Rectal smooth muscle tissue (tissue), 1 donor: Measurements from ENCODE around the gene UBE2Q1.
A peak's percentile ranks its signal among the peaks of the same experiment; 100 is the strongest.

Source experiments
- H3K27ac ChIP-seq: one replicate; pipeline ENCODE4 v1.7.0; 2013; ENCODE audit warnings: low read depth, low read length, inconsistent platforms
- H3K27me3 ChIP-seq: one replicate; pipeline ENCODE4 v1.7.0; 2013; ENCODE audit warnings: low read length; ENCODE audit not compliant: control insufficient read depth, insufficient read depth
- H3K36me3 ChIP-seq: one replicate; pipeline ENCODE4 v1.7.0; 2013; ENCODE audit warnings: low read length; ENCODE audit not compliant: control insufficient read depth, insufficient read depth
- H3K4me1 ChIP-seq: one replicate; pipeline ENCODE4 v1.7.0; 2013; ENCODE audit warnings: low read length; ENCODE audit not compliant: control insufficient read depth, insufficient read depth
- H3K4me3 ChIP-seq: one replicate; pipeline ENCODE4 v1.7.0; 2013; ENCODE audit warnings: low read length
- H3K9ac ChIP-seq: one replicate; pipeline ENCODE4 v1.7.0; 2013; ENCODE audit warnings: low read length

The UBE2Q1 gene

DNA sequence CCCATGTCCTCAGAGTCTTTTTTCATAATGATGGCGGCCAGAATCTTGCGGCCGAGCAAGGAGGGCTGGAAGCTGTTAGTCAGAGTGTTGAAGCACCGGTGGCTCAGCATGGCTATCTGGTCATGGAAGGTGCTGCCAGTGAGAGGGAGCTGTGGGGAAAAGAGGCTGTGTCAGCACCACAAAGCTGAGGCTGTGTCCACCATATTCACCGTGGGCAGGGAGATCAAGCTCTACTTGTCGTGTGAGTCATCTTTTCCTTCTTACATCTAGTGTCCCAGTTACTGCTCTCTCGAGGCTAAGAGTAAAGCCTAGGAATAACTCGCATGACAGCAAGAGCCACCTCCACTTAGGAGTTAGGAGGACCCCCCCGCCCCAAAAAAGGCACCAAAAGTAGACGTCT lies 31.3 kb upstream of the UBE2Q1 start:
- Histone ChIP-seq H3K36me3 (peaks cover 73% of the 10 kb centered on the region), H3K27ac (no peak overlapping the region), H3K9ac (no peak overlapping the region), H3K4me3 (no peak overlapping the region), H3K27me3 (no peaks in the 10 kb centered on the region), H3K4me1 (no peaks in the 10 kb centered on the region)

DNA sequence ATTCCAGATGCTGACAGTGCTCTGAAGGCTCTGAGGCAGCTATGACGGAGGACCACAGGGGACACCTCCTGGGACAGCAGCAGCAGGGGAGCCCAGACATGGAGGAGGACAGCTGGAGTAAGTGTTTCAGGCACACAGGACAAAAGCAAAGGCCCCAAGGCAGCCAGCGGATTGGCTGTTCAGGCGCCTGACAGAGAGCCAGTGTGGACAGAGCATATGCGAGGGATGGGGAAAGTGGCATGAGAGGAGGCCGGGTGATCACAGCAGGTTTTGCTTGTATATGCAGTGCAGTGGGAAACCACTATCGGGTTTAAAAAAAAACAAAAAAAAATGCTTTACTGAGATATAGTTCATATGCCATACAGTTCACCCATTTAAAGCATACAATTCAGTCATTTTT lies 28.2 kb upstream of the UBE2Q1 start:
- peaks cover 87% of the 10 kb centered on the region for H3K36me3 ChIP-seq
- no peaks in the 10 kb centered on the region for H3K27me3 ChIP-seq
- H3K9ac ChIP-seq: no peak overlapping the region
- H3K27ac ChIP-seq: no peak overlapping the region
- no peak overlapping the region for H3K4me3 ChIP-seq
- peaks cover 10% of the 10 kb centered on the region for H3K4me1 ChIP-seq

DNA sequence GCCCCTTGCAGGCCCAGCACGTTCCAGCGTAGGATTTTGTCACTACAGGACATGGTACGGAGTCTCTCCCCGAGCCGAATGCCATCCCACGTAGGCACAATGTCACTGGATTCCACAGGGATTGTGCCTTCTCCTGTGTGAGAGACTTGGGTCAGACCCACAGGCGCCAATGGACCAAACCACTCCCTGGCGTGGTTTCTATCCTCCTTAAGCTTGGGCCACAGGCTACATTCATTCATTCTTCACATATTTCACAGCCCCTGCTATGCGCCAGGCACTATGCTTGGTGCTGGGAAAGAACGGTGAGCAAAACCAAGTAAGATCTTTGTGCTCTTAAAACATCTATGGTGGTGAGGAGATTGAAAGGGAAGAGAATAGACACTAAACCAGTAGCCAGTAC lies 27.8 kb upstream of the UBE2Q1 start:
- Histone ChIP-seq H3K27me3 (no peaks in the 10 kb centered on the region), H3K4me3 (no peak overlapping the region), H3K27ac (no peak overlapping the region), H3K4me1 (peaks cover 10% of the 10 kb centered on the region), H3K9ac (no peak overlapping the region), H3K36me3 (peaks cover 86% of the 10 kb centered on the region)

DNA sequence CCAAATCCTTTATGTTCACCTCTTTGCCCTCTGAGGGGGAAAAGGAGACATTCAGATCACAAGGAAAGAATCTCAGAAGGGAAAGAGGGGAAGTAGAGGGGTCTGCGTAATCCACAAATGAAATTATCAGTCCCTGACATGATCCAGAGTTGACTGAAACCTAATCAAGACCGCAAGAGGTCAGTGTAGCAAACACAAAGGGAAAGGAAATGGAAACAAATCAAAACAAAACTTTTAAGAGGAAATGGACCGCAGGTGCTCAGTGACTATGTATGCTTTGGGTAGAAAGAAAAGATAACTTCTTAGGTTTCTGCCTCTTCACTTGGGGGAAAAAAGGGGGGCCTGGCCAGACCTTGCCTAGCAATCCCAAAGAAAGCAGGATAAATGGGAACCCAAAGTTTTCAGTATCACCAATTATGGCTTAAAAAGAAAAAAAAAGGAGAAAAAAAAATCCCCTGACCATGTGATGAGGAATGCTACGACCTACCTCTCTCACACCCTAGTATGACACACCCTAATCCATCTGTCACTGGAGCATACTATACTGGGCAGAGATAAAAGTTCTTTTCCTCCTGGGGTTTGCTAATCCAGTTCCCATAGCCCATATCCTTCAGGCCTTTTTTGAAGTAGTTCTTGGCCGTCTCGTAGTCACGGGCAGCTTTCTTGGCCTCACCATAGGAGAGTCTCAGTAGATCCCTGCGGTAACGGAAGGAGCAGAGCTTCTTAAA lies 26.0 kb upstream of the UBE2Q1 start:
- no peak overlapping the region for H3K27ac ChIP-seq
- peaks cover 10% of the 10 kb centered on the region for H3K4me1 ChIP-seq
- H3K36me3 ChIP-seq: peaks cover 78% of the 10 kb centered on the region
- H3K9ac ChIP-seq: no peak overlapping the region
- H3K27me3 ChIP-seq: no peaks in the 10 kb centered on the region
- no peak overlapping the region for H3K4me3 ChIP-seq

DNA sequence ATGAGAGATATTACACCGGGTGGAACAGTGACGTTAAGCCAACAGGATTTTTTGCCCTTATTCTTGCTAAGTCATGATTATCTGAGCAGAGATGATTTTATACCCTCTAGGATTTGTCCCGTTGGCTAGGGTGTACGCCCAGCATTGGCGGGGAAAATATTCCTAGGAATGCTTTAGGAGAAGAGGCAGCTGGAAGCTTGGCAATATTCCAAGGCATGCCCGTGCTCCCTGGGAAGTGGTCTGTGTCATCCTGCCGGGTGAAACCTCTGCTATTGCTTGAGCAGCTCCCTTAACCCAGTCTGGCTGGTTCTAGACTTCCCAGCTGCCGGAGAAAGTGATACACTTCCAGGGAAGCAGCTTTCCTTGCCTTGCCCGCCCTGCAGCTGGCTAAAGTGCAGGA lies 25.3 kb upstream of the UBE2Q1 start:
- no peak overlapping the region for H3K4me3 ChIP-seq
- H3K27ac ChIP-seq: no peak overlapping the region
- H3K36me3 ChIP-seq: peaks cover 74% of the 10 kb centered on the region
- H3K9ac ChIP-seq: no peak overlapping the region
- H3K4me1 ChIP-seq: peaks cover 10% of the 10 kb centered on the region
- H3K27me3 ChIP-seq: no peaks in the 10 kb centered on the region

DNA sequence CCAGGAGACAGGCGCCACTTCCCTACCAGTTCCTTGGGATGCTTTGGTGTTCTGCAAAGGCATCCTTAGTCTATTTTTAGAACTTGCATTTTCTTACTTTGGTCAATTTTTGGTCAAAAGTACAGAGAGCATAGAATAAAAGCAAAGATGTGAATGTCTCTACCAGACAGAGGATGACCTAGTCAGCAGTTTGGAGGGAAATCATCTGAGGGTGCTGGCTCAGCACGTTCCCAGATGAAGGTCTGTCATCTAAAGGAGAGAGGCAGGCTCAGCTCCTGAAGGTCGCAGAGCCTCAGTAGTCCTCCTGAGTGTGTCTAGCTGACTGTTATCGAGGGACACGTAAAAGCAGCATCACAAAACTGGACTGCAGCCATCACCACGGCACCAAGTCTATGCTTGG lies 24.4 kb upstream of the UBE2Q1 start:
- H3K27me3 ChIP-seq: no peaks in the 10 kb centered on the region
- H3K36me3 ChIP-seq: peaks cover 69% of the 10 kb centered on the region
- no peak overlapping the region for H3K9ac ChIP-seq
- no peak overlapping the region for H3K4me3 ChIP-seq
- peaks cover 10% of the 10 kb centered on the region for H3K4me1 ChIP-seq
- H3K27ac ChIP-seq: peak overlapping the region; percentile 34

DNA sequence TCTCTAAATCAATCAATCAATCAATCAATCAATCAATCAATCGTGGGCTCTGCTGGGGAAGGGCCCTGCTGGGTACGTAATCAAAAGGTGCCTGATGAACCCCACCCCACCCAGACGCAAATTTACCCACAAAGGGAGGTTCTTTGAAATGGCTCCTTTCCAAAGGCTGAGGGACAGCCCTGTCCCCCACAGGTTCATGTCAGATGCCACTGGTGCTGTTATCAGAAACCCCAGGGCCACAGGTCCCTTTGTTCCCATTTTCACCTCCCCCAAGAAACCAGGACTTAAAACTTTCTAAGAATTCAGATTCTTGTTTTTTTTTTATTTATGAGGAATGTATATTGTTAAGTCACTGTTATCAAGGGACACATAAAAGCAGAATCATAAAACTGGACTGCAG lies 23.3 kb upstream of the UBE2Q1 start:
- H3K4me3 ChIP-seq: no peak overlapping the region
- H3K27ac ChIP-seq: no peak overlapping the region
- H3K36me3 ChIP-seq: peaks cover 59% of the 10 kb centered on the region
- H3K27me3 ChIP-seq: no peaks in the 10 kb centered on the region
- H3K9ac ChIP-seq: no peak overlapping the region
- peaks cover 10% of the 10 kb centered on the region for H3K4me1 ChIP-seq

DNA sequence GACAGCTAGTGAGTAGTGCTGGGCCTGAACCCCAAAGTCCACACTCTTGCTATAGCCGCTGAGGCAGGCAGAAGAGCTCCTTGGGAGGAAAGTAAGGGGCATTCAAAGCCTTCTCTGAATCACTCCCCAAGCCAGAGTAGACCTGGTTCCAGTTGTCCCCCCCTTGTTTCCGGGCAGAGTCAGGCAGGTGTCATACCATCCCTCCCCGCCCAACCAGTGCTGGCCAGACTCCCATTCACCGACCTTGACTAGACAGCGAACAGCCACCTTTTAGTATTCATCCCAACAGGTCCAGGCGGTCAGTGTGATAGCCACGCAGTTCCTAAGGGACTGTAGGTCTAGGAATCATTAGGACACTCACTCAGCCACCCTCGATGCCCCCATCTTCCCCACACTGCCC lies 20.9 kb upstream of the UBE2Q1 start:
- Histone ChIP-seq H3K4me3 (no peak overlapping the region), H3K36me3 (peaks cover 35% of the 10 kb centered on the region), H3K27me3 (no peaks in the 10 kb centered on the region), H3K4me1 (peaks cover 10% of the 10 kb centered on the region), H3K27ac (no peak overlapping the region), H3K9ac (no peak overlapping the region)

DNA sequence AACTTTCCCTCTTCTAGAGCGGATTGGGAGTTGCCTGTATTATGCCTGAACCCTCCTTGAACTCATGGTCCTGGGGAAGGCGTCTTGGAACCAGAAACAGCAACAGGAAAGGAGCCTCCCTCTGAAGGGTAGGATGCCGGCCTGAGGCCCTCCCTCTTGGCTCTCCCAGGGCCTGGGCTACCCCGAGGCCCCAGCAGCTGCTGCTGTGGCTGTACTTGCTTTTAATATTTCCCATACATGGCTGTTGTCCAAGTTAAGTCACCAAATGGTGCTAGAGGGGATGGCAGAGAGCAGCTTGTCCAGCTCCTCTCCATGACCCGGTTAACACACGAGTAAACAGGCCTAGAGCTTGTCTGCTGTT lies 19.6 kb upstream of the UBE2Q1 start:
- Histone ChIP-seq H3K27ac (no peak overlapping the region), H3K9ac (no peak overlapping the region), H3K4me3 (no peak overlapping the region), H3K27me3 (no peaks in the 10 kb centered on the region), H3K36me3 (peaks cover 22% of the 10 kb centered on the region), H3K4me1 (peaks cover under 1% of the 10 kb centered on the region)

DNA sequence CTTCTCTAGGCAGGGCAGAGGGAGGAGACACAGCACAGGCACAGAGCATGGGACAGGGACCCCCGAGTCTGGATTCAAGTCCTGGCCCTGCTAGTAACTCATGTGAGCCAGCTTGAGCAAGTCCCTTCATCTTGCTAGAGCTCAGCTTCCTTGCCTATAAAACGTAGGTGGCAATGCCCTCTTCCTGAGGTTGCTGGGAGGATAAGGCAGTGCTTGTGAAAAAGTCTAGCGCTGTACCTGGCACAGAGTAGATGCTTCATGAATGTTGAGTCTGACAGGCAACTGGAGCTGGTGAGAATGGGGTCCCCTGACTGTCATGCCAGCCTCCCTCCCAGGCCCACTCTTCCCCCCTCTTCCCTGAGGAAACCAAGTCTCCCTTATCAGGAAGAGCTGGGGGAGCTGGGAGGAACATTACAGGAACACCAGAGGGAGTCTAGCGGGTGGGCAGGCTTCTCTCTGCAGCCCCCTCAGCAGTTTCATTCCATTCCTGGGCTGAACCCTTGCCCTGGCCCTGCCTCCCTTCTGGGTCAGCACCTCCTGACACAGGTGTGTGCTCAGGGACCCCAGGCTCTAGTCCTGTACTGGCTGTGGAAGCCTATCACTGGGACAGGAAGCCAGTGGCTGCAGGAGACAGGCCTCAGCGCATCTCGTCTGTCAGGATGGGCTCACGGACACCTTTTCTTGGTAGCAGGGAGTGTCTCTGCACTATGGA lies 19.0 kb upstream of the UBE2Q1 start:
- no peak overlapping the region for H3K9ac ChIP-seq
- H3K36me3 ChIP-seq: peaks cover 20% of the 10 kb centered on the region
- H3K27ac ChIP-seq: no peak overlapping the region
- H3K27me3 ChIP-seq: no peaks in the 10 kb centered on the region
- H3K4me1 ChIP-seq: no peaks in the 10 kb centered on the region
- H3K4me3 ChIP-seq: no peak overlapping the region

DNA sequence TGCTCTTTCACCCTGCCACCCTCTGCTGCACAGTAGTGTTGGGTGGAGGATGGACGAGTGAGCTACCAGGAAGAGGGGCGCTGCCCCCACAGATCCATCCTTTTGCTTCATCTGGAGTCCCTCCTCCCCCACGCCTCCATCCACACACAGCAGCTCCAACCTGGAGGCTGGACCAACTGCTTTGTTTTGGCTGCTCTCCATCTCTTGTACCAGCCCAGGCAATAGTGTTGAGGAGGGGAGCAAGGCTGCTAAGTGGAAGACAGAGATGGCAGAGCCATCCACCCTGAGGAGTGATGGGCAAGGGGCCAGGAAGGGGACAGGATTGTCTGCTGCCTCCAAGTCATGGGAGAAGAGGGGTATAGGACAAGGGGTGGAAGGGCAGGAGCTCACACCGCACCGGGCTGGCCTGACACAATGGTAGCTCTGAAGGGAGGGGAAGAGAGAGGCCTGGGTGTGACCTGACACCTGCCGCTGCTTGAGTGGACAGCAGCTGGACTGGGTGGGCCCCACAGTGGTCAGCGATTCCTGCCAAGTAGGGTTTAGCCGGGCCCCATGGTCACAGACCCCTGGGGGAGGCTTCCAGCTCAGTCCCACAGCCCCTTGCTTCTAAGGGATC lies 17.6 kb upstream of the UBE2Q1 start:
- Histone ChIP-seq H3K27ac (no peak overlapping the region), H3K36me3 (peaks cover 10% of the 10 kb centered on the region), H3K4me1 (no peaks in the 10 kb centered on the region)

DNA sequence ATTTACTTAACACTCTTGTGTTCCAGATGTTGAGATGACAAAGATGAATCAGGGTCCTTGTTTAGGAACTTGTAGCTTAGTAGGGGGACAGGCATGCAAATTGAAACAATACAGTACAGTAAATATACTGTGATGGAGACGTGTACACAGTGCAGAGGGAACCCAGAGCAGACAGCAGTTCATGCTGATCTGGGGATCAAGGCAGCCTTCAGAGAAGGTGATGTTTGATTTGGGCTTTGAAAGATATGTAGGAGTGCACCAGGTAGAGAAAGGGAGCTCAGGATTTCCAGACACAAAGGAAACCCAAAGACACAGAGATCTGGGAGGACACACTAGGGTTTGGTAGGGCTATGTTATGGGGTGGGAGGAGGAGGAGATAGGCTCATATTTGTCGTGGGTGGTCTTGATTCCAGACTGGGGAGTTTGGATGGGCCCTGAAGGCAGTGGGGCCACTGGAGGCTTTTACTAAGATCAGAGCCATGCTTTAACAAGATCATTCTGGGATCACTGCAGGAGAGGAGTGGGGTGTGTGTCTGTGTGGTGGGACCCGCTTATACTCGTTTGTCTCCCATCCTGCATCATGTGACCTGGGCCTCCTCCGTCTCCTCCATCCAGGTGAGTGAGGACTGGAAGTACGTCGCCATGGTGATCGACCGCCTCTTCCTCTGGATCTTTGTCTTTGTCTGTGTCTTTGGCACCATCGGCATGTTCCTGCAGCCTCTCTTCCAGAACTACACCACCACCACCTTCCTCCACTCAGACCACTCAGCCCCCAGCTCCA lies 16.9 kb upstream of the UBE2Q1 start:
- Histone ChIP-seq H3K27me3 (no peaks in the 10 kb centered on the region), H3K9ac (no peak overlapping the region), H3K4me3 (no peak overlapping the region), H3K27ac (no peak overlapping the region), H3K36me3 (peaks cover 6% of the 10 kb centered on the region), H3K4me1 (no peaks in the 10 kb centered on the region)

More for the DNA sequence above, 17.6 kb upstream of the UBE2Q1 start:
- H3K4me3 ChIP-seq: no peak overlapping the region
- H3K9ac ChIP-seq: no peak overlapping the region
- H3K27me3 ChIP-seq: no peaks in the 10 kb centered on the region
